ENCODE measurements around the gene ARRDC2.
"Not testable (repeated sequence)": the region's sequence is repeated elsewhere in the genome, so short reads cannot be mapped to it uniquely, and the experiment has no call there.

The ARRDC2 gene

DNA sequence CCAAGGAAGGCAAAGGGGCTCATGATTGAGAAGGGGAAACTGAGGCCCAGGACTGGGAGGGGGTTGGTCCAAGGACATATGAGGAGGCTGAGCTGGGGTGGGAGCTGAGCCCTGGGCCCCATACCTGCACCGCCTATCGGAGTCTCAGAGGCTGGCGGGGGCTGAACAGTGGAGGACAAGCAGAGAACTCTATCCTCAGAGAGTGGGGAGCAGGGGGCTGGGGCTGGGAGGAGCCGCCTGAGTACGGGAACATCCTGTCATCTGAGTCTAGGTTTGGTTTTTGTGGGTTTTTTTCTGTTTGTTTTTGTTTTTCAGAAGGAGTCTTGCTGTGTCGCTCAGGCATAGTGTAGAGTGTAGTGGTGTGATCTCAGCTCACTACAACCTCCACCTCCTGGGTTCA, 6.2 kb downstream of the ARRDC2 start:
- Histone ChIP-seq H3K4me2 (no peak overlapping the region; the same call in 1 of the 2 replicates), H3K36me3 (peaks cover 67% of the 10 kb centered on the region)

DNA sequence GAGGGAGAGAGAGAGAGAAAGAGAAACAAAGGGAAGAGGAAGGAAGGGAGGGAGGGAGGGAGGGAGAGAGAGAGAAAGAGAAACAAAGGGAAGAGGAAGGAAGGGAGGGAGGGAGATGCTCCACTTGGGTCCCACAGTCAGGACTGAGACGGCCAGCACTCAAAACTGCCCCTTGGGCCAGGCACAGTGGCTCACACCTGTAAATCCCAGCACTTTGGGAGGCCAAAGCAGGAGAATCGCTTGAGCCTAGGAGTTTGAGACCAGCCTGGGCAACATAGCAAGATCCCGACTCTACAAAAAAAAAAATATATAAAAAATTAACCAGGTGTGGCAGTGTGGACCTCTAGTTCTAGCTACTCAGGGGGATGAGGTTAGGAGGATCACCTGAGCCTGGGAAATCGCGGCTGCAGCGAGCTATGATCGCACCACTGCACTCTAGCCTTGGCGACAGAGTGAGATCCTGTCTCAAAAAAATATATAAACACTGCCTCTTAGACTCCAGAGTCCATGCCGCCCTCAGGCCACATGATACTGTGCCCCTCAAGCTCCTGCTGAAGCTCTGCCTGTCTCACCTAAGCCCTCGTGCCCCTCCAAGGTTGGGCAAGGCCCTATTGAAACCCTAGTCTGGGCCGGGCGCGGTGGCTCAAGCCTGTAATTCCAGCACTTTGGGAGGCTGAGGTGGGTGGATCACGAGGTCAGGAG, 8.4 kb downstream of the ARRDC2 start:
- Histone ChIP-seq H3K27me3 (no peaks in the 10 kb centered on the region), H3K4me1 (peaks cover 63% of the 10 kb centered on the region), H3K4me3 (no peak overlapping the region), H3K27ac (peak overlapping the region; percentile 67), H3K36me3 (peaks cover 45% of the 10 kb centered on the region), H3K9me3 (no peaks in the 10 kb centered on the region), H3K9ac (no peak overlapping the region; the same call in 1 of the 2 replicates), H3K4me2 (peak overlapping the region; percentile 53), H4K20me1 (peaks cover 12% of the 10 kb centered on the region; the same call in 1 of the 2 replicates)
- TF ChIP-seq Cebpa-rat (IDR thresholded peaks at IDR 0.05): no peak

More for the DNA sequence above, 6.2 kb downstream of the ARRDC2 start:
- Histone ChIP-seq H3K27ac (peak overlapping the region; percentile 38; the same call in 1 of the 2 replicates), H4K20me1 (peaks cover 25% of the 10 kb centered on the region; the same call in 1 of the 2 replicates), H3K27me3 (no peaks in the 10 kb centered on the region), H3K9me3 (no peaks in the 10 kb centered on the region), H3K4me1 (peaks cover 58% of the 10 kb centered on the region), H3K4me3 (no peak overlapping the region), H3K9ac (0 out of 2 replicates have a peak overlapping the region, but pooled peaks have one; percentile 29)
- no peak for TF ChIP-seq Cebpa-rat (IDR thresholded peaks at IDR 0.05)

DNA sequence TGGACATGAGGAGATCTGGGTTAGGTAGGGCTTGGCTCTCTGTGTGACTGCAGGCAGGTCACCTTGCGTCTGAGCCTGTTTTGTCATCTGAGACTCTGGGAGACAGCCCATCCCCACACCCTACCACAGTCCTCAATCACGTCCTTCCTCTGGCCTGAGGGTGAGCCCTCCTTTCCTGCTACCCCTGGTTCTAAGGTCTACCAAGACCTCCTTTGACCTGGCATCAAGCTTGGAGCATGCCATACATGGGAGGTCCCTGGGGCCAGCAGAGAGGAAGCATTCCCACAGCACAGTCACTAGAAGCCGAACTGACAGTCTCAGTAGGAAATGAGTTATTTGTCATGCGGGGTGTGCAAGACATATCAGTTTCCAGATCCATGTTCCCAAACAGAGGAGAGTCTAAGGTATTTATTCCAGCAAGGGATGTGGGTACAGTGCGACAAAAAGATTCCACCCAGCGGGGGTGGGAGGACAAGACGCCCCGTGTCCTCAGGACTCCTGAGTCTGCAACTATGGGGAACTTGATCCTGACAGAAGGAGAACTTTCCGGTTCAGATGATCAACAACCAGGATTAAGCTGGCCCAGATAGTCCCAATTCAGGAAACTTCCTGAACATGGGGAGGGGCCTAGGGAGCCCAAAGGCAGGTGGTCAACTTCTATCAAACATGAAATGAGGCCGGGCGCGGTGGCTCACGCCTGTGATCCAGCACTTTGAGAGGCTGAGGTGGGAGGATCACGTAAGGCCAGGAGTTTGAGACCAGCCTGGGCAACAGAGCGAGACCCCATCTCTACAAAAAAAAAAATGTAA, 9.5 kb downstream of the ARRDC2 start:
- Histone ChIP-seq H3K36me3 (peaks cover 34% of the 10 kb centered on the region), H3K4me1 (peaks cover 71% of the 10 kb centered on the region), H3K9me3 (no peaks in the 10 kb centered on the region), H3K9ac (peak overlapping the region; percentile 31; the same call in 1 of the 2 replicates), H3K4me3 (no peak overlapping the region), H4K20me1 (peaks cover 12% of the 10 kb centered on the region; the same call in 1 of the 2 replicates), H3K4me2 (peak overlapping the region; percentile 53), H3K27ac (peak overlapping the region; percentile 67), H3K27me3 (no peaks in the 10 kb centered on the region)
- no peak for TF ChIP-seq Cebpa-rat (IDR thresholded peaks at IDR 0.05)

DNA sequence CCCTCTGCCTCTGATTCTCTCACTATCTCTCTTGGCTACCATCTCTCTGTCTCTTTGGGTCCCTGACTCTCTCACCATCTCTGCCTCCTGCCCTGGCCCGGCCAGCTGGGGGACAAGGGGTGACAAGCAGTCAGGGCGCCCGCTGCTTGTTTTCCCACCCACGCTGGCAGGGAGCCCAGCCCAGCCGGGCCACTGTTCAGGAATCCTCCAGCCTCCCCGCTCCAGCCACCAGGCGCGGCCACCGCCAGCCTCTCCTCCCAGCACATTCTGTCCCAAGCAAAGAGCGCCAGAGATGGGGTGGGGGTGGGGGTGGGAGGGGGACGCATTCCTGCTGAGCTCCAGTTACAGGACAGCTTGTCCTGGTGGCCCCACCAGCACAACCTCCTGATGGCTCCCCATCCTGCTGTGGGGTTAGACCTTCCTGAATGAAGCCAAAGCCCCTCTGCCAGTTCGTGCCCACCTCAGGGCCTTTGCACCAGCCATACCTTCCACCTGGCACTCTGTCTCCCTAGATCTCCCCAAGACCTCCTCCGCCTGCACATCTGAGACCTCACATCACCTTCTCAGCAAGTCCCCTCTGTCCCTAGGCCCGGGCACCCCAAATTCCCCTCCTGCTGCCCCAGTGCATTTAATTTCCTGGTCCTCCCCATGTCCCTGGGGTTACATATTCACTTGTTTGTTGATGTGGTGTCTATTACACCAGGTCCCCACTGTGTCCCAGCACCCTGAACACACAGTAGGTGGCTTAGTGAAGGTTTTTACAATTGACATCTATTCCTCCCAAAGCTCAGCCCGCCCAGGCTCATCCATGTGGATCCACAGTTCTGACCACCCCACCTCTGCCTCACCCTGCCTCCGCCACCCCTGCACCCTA, 12.5 kb downstream of the ARRDC2 start:
- no peak overlapping the region for H3K9ac ChIP-seq
- no peak for TF ChIP-seq Cebpa-rat (IDR thresholded peaks at IDR 0.05)
- no peaks in the 10 kb centered on the region for H3K27me3 ChIP-seq
- H3K36me3 ChIP-seq: peaks cover 4% of the 10 kb centered on the region
- no peak overlapping the region for H3K4me3 ChIP-seq
- H3K9me3 ChIP-seq: no peaks in the 10 kb centered on the region
- H4K20me1 ChIP-seq: no peaks in the 10 kb centered on the region
- peak overlapping the region; percentile 90; the same call in 1 of the 2 replicates for H3K4me2 ChIP-seq
- peaks cover 80% of the 10 kb centered on the region for H3K4me1 ChIP-seq
- H3K27ac ChIP-seq: peak overlapping the region; percentile 99

DNA sequence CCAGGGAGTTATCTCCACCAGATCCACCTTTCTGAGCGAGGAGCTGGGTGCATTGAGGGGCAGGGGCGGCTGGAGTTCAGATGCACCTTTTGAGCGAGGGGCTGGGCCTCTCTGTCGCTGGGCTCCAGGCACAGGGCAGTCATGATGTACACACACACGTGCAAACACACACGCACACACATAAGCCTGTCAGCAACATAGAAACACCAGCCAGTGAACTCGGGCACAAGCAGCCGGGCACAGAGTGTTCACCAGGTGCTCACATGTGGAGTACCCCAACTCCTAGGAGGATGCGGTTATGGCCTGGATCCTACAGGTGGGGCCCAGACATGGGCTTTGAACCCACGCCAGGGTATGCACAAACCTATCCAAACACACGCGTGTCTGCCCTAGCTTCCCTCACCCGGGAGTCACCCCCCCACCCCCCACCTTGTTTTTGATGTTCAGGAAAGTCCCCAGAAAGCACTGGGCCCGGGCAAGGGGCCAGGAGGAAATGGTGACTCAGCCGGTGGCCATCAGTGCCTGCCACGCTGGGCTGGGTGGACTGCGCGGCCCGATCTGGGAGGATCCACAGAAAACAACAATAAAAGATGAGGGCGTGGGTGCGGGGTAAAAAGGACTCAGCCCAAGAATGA, 13.3 kb downstream of the ARRDC2 start:
- no peaks in the 10 kb centered on the region for H3K36me3 ChIP-seq
- peak overlapping the region; percentile 99 for H3K27ac ChIP-seq
- TF ChIP-seq Cebpa-rat (IDR thresholded peaks at IDR 0.05): no peak
- H3K27me3 ChIP-seq: no peaks in the 10 kb centered on the region
- no peaks in the 10 kb centered on the region for H4K20me1 ChIP-seq
- H3K9me3 ChIP-seq: no peaks in the 10 kb centered on the region
- peak overlapping the region; percentile 93 for H3K9ac ChIP-seq
- peaks cover 82% of the 10 kb centered on the region for H3K4me1 ChIP-seq
- peak overlapping the region; percentile 56; the same call in 1 of the 2 replicates for H3K4me3 ChIP-seq
- peak overlapping the region; percentile 90 for H3K4me2 ChIP-seq

DNA sequence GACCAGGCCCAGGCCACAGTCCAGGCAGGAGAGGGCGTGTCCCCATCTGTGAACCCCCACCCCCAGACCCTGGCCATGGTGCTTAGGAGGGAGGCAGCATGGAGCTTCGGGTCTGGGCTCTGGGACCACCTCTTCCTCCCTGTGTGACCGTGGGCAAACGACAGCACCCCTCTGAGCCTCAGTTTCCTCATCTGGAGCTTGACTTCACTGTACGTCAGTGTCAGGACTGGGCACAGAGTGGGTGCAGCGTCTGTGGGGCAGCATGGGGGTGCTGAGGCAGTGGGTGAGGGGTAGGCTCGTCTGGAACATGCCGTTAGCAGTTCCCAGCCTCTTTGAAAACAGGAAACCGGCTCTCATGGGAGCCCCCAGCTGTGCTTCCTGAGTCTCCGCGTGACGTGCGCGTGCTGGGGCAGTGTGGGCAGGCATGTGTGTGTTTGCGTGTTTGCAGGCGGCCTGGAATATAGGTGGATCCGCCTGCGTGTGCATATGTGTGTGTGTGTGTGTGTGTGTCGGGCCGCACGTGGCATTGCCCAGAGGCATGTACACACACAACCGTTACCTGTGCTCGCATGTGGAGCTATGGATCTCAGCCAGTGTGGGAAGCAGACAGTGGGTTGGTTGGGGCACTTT, 15.8 kb downstream of the ARRDC2 start:
- no peaks in the 10 kb centered on the region for H3K36me3 ChIP-seq
- peak overlapping the region; percentile 90 for H3K4me2 ChIP-seq
- no peaks in the 10 kb centered on the region for H4K20me1 ChIP-seq
- H3K9ac ChIP-seq: peak overlapping the region; percentile 93
- no peaks in the 10 kb centered on the region for H3K27me3 ChIP-seq
- no peaks in the 10 kb centered on the region for H3K9me3 ChIP-seq
- H3K4me3 ChIP-seq: peak overlapping the region; percentile 56
- no peak for TF ChIP-seq Cebpa-rat (IDR thresholded peaks at IDR 0.05)
- H3K27ac ChIP-seq: peak overlapping the region; percentile 99
- H3K4me1 ChIP-seq: peaks cover 77% of the 10 kb centered on the region

DNA sequence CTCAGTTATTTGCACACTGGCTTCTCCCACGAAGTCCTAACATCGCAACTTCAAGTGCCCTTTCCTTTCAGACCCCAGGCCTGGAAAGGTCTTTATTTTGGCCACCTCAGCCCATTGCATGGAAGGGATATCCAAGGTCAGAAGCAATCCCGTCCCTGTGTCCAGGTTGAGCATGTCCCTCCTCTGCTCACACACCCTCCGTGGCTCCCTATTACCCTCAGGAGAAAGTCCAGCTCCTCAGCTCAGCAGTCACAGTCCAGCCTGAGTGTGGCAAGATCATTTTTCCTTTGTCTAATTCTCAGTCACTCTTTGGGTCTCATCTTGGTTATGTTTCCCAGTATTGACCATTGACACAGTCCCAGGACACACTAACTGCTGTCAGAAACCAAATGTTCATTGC, 19.2 kb downstream of the ARRDC2 start:
- H3K27ac ChIP-seq: peak overlapping the region; percentile 99
- no peak overlapping the region for H3K4me3 ChIP-seq
- no peak overlapping the region for H3K9ac ChIP-seq
- no peaks in the 10 kb centered on the region for H4K20me1 ChIP-seq
- H3K4me2 ChIP-seq: no peak overlapping the region; the same call in 1 of the 2 replicates
- peaks cover 83% of the 10 kb centered on the region for H3K4me1 ChIP-seq
- H3K36me3 ChIP-seq: no peaks in the 10 kb centered on the region
- no peaks in the 10 kb centered on the region for H3K9me3 ChIP-seq
- no peak for TF ChIP-seq Cebpa-rat (IDR thresholded peaks at IDR 0.05)
- H3K27me3 ChIP-seq: no peaks in the 10 kb centered on the region

DNA sequence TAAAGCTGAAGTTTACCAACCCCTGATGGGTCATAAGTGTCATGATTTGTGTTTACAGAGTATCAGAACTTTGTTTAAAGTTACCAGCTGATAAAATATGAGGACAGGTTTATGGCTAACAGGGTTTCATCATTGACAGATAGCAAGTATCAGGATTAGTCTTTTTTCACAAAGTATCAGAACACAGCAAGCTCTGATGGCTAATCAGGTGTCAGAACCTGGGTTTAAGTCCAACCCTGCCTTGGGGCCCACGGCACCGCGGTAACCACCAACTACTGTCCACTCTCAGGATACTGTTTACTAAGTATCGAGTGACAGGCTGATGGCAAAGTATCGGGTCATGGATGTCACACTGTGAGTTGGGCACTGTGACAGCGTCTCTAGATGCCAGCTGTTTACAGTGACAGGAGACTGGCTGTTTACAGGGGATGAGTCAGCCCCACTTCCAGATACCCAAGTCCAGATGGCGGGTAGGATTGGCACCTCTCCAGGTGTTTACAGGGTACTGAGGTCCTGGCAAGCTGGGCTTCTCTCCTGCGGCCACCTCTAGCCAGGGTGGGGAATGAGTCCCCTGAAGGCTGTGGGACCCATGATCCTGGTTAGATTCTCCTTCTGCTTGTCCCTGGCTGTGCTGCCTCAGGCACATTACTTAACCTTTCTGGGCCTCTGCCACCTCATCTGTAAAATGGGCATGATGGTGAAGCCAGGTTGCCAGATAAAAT, 21.8 kb downstream of the ARRDC2 start:
- TF ChIP-seq Cebpa-rat (IDR thresholded peaks at IDR 0.05): no peak
- H3K4me2 ChIP-seq: no peak overlapping the region
- H3K27ac ChIP-seq: peak overlapping the region; percentile 29; the same call in 1 of the 2 replicates
- no peak overlapping the region for H3K9ac ChIP-seq
- no peaks in the 10 kb centered on the region for H4K20me1 ChIP-seq
- no peaks in the 10 kb centered on the region for H3K27me3 ChIP-seq
- no peak overlapping the region for H3K4me3 ChIP-seq
- H3K36me3 ChIP-seq: no peaks in the 10 kb centered on the region
- peaks cover 69% of the 10 kb centered on the region for H3K4me1 ChIP-seq
- H3K9me3 ChIP-seq: no peaks in the 10 kb centered on the region

DNA sequence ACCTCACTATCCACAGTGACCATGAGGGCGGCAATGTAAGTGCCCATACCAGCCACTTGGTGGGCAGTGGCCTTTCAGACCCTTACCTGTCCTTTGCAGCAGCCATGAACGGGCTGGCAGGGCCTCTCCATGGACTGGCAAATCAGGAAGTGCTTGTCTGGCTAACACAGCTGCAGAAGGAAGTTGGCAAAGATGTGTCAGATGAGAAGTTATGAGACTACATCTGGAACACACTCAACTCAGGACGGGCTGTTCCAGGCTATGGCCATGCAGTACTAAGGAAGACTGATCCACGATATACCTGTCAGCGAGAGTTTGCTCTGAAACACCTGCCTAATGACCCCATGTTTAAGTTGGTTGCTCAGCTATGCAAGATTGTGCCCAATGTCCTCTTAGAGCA, 23.4 kb downstream of the ARRDC2 start:
- not testable (repeated sequence) for H3K36me3 ChIP-seq, H3K4me3 ChIP-seq, H3K27me3 ChIP-seq, H3K9me3 ChIP-seq, H4K20me1 ChIP-seq, H3K9ac ChIP-seq
- Histone ChIP-seq H3K4me2 (peak overlapping the region; percentile 45), H3K4me1 (peaks cover 53% of the 10 kb centered on the region), H3K27ac (peak overlapping the region; percentile 62)

DNA sequence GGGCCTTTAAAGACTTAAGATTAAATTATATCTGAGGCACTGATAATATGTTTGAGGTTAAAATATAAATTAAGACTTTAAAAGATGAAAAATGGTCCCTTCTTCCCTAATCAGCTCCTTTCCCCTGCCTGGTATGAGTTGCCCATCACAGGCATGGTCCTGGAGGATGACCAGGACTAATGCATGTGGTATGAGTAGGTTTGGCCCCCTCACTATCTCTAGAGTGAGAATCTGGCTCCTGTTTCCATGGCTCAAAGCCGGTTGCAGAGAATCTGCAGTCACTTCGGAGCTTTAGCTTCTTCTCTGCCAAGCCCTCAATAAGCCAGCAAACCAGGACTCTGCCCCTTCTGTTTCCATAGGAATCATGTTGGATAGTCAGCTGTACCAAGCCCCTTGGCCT, 24.1 kb downstream of the ARRDC2 start:
- H3K9ac ChIP-seq, H3K27me3 ChIP-seq, H3K36me3 ChIP-seq, H3K4me3 ChIP-seq, H3K4me2 ChIP-seq, H3K9me3 ChIP-seq, H4K20me1 ChIP-seq: not testable (repeated sequence)
- Histone ChIP-seq H3K27ac (peak overlapping the region; percentile 22; the same call in 1 of the 2 replicates), H3K4me1 (peaks cover 50% of the 10 kb centered on the region)
